Stimulated activated CD8-positive, alpha-beta memory T cell treated with anti-CD3 and anti-CD28 coated beads, Interleukin-4, amount 100 ng/mL, for 1 hour (primary cell): ENCODE data around the gene NBDY.
A peak's percentile ranks its signal among the peaks of the same experiment; 100 is the strongest.
"Not testable (repeated sequence)": the region's sequence is repeated elsewhere in the genome, so short reads cannot be mapped to it uniquely, and the experiment has no call there.

Experiments used
- DNase-seq, 2 donors: peaks; one replicate each; pipeline ENCODE4 v3.0.0-alpha.2; 2020; ENCODE audit warnings: low read depth in 2 of 2, low spot score in 1 of 2

NBDY gene, protein sequence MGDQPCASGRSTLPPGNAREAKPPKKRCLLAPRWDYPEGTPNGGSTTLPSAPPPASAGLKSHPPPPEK

GRCh38 chrX:56729152-56729850 lies at the start of gene NBDY:
TSS of gene NBDY (plus strand) at chrX:56729243. CDS start at chrX:56729354, 111 bp downstream.
- no peak for DNase-seq

GRCh38 chrX:56704530-56704929 lies 24.5 kb upstream of the NBDY start:
- DNase-seq = not testable (repeated sequence)

- no peak for DNase-seq
Observed at GRCh38 chrX:56726605-56727004, 2.4 kb upstream of the NBDY start.

DNA sequence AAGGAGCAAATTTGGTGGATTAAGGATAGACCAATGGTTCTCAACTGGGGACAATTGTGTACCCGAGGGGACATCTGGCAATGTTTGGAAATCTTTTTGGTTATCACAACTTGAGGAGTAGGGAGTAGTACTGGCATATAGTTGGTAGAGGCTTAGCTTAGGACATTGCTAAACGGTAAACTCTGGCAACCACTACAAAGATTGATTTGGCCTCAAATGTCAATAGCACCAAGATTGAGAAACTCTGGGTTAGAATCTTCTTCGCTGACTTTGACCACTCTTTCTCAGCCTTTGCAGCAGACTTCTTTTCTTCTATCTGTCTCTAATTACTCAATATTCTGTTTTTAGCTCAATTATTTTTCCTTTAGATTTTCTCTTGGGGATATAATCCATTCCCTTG lies 1.5 kb upstream of the NBDY start:
- no peak for DNase-seq

GRCh38 chrX:56728321-56728720 lies 722 bp upstream of the NBDY start:
- no peak for DNase-seq

- no peak for DNase-seq
Observed at GRCh38 chrX:56728752-56729151, 291 bp upstream of the NBDY start.

DNA sequence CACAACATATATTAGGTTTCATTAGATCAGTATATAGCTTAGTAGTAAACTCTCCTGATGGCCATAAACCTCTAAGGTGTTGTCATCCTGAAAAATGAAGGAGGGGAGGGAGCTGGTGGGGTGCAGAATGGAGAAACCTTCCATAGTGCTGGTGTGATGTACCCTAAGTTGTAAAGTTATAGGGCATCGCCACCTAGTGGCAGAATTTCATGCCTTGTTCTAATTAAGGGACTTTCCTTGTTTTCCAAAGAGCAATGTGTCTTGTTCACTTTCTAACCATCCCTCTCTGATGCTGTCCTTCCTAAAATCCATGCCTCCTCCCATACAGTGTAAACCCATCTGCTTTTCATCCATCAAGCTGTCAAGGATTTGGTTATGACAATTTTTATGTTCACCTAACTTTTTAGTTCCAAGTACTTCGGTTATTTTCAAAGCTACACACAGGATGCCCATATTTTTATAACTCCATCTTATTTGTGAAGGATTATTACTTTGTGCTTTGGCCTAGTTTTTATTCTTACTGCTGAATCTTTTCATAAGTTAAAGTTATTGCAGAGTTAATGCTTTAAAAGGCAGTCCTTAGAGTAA lies 4.5 kb downstream of the NBDY start:
- DNase-seq = peak; percentile 22 to 34

GRCh38 chrX:56736219-56736618 lies 7.2 kb downstream of the NBDY start:
- no peak for DNase-seq

GRCh38 chrX:56738670-56739069 lies 9.6 kb downstream of the NBDY start:
- DNase-seq = no peak

GRCh38 chrX:56744996-56745395 lies 16.0 kb downstream of the NBDY start:
- no peak for DNase-seq

DNA sequence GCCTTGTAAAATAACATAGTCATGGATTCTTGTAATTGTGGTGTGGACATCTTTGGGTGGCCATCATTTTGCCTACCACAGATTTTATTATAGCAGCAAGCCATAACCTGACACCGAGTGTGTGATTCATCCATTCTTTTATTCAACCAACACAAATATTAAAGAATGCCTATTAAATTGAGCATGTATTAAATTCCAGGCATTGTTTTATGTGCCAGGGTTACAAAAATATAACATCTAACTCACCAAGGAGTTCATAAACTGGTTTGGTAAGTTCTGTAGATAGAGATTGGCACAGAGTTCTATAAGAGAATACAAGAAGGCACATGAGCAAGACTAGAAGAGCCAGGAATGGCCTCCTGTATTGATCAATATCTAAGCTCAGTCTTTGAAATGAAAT lies 18.0 kb downstream of the NBDY start:
- DNase-seq = no peak

GRCh38 chrX:56751071-56751470 lies 22.0 kb downstream of the NBDY start:
- no peak for DNase-seq

GRCh38 chrX:56757327-56757726 lies 28.3 kb downstream of the NBDY start:
- DNase-seq = no peak

- no peak for DNase-seq
Observed at GRCh38 chrX:56758456-56758855, 29.4 kb downstream of the NBDY start.

GRCh38 chrX:56759736-56760409 lies 30.8 kb downstream of the NBDY start:
- DNase-seq = no peak

GRCh38 chrX:56760410-56761124 lies 31.5 kb downstream of the NBDY start:
- DNase-seq = not testable (repeated sequence)

GRCh38 chrX:56761167-56761566 lies 32.1 kb downstream of the NBDY start:
- DNase-seq = no peak

DNA sequence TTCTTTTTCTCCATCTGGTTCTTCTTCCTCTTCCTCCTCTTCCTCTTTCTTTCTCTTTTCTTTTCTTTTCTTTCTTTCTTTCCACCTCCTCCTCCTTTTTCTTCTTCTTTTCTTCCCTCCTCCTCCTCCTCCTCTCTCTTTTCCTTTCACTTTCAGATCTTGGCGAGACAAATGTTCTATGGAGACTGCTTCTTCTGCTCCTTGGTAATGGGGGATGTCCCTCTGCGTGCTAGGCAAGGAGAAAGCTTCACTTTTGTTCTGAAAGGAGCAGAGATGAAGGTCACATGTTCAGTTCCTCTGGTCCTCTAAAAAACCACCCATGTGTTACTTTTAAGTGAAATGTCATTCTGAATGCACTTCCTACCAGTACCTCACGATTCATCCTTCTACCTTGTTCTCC lies 33.2 kb downstream of the NBDY start:
- DNase-seq = no peak

DNA sequence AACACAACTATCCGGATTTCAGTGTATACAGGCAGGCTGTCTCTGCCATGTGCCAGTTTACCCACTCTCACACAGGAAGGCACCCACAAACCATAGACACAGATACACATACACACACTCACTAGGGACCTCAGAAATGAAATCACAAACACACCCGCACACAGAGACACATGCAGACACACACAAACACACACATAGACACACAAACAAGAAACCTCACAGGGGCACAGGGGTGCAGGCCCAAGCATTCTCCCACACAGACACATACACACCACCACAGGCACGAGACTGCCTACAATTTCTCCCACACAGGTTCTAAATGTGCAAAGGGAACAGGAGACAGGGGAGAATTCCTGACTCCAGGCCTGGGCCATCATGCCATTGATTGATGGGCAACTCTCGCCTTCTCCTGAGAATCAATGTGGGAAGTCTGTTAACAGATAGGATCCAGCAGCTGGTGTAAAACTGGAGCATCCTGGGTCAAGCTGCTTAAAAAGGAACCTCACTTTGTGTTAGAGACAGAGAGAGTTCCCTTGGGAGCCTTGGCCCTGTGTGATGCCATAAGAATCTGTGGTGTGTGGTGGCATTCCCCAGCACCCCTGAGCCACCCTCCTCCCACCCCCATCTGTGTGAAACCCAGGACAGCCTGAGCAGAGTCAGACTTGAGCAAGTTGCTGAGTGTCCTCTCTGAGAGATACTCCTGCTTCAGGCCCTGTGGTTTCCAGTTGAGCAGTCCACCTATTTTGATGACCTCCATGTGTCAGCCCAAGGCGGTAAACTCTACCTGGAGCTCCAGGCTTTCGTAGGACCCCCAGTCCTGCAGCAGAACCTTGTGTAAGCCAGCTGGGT lies 33.9 kb downstream of the NBDY start:
- no peak for DNase-seq

- no peak for DNase-seq
Observed at GRCh38 chrX:56763556-56764152, 34.6 kb downstream of the NBDY start.
